Thyroid gland (tissue), 4 donors: ENCODE results near the gene TTF2. TPM values are rescaled to one million over a fixed set of nuclear protein-coding genes. Genes with fewer than 3 reads are reported as not detected.
"Not testable (repeated sequence)": the region's sequence is repeated elsewhere in the genome, so short reads cannot be mapped to it uniquely, and the experiment has no call there.

Experiments
- DNase-seq, 2 donors: peaks; one replicate each; pipeline ENCODE4 v3.0.0-alpha.2; 2019
- H3K27ac ChIP-seq, 3 donors: fragments of 200-600 bp; sonication (generic); 1 replicate in 2 of 3; 2 replicates in 1 of 3; pipeline ENCODE4 v1.5.1; 2016 to 2019; ENCODE audit warnings: mild to moderate bottlenecking in 1 of 3, moderate library complexity in 1 of 3
- H3K27me3 ChIP-seq: fragments of 200-600 bp; sonication (generic); one replicate; pipeline ENCODE4 v1.5.1; 2019
- H3K36me3 ChIP-seq, 2 donors: fragments of 200-600 bp; sonication (generic); one replicate each; pipeline ENCODE4 v1.5.1; 2016 to 2019
- H3K4me1 ChIP-seq, 2 donors: fragments of 200-600 bp; sonication (generic); one replicate each; pipeline ENCODE4 v1.5.1; 2017 to 2019
- H3K4me3 ChIP-seq, 3 donors: fragments of 200-600 bp; sonication (generic); replicated peaks in 1 of 3; 1 replicate in 2 of 3; 2 replicates in 1 of 3; pipeline ENCODE4 v1.5.1; 2016; ENCODE audit warnings: mild to moderate bottlenecking in 1 of 3
- H3K9me3 ChIP-seq: fragments of 200-600 bp; sonication (generic); one replicate; pipeline ENCODE4 v1.5.1; 2017
- POLR2A ChIP-seq, 2 donors: fragments of 450-650 bp; IDR thresholded peaks; one replicate each; pipeline ENCODE4 v1.6.1; 2017; ENCODE audit warnings: antibody characterized with exemption in 2 of 2, mild to moderate bottlenecking in 2 of 2, moderate library complexity in 1 of 2
- WGBS, 2 donors: methylation state at CpG; one replicate each; pipeline ENCODE4 v1.1.5; 2017; 5-methylcytosine and 5-hydroxymethylcytosine counted together
- intact Hi-C: fragments of 100-400 bp; cut with DNase I; formaldehyde crosslinking; loops from one replicate; pipeline ENCODE4 v1.15.1; 2023
- total RNA-seq, 4 donors: library from RNA; depleted of rRNA; stranded (reverse); fragments of >200 nt; gene quantifications; one replicate each; pipeline ENCODE4 v1.2.3, GENCODE V29; 2016
- TF ChIP-seq, protein P1 (sequence below), 6 experiments: fragments of 200-600 bp in 3 of 6; fragments of 450-650 bp in 3 of 6; sonication (generic) in 3 of 6; IDR thresholded peaks; one replicate each; pipeline ENCODE4 v1.5.1; 2016 to 2019; ENCODE audit warnings: antibody characterized with exemption in 6 of 6, mild to moderate bottlenecking in 2 of 6, inconsistent platforms in 1 of 6, moderate library complexity in 1 of 6

Gene TTF2
- total RNA-seq, 4 donors from 2014 or later = 6.0 to 32.3 (median 17.2) TPM

DNA sequence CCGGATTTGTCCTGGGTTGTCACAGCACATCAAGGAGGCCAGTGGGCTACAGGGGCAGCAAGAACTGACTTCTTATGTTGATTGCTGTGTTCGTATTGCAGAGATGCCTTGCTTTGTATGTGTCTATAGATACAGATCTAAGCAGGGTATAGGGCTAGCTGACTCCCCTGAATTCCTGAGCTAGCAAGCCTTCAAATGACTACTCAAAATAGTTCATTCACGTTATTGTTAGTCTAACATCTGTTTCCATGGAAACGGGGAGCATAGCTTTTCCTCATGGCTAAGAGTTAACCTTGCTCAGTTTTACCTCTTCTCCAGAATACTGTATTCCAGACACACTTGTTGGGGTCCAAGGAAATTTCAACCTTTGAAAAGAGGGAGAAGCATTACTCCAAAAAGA is 37.3 kb downstream of the TTF2 start:
- no peaks in the 10 kb centered on the region for H3K27me3 ChIP-seq
- no peak overlapping the region for H3K4me3 ChIP-seq
- TF ChIP-seq, protein P1, sequence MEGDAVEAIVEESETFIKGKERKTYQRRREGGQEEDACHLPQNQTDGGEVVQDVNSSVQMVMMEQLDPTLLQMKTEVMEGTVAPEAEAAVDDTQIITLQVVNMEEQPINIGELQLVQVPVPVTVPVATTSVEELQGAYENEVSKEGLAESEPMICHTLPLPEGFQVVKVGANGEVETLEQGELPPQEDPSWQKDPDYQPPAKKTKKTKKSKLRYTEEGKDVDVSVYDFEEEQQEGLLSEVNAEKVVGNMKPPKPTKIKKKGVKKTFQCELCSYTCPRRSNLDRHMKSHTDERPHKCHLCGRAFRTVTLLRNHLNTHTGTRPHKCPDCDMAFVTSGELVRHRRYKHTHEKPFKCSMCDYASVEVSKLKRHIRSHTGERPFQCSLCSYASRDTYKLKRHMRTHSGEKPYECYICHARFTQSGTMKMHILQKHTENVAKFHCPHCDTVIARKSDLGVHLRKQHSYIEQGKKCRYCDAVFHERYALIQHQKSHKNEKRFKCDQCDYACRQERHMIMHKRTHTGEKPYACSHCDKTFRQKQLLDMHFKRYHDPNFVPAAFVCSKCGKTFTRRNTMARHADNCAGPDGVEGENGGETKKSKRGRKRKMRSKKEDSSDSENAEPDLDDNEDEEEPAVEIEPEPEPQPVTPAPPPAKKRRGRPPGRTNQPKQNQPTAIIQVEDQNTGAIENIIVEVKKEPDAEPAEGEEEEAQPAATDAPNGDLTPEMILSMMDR (IDR thresholded peaks at IDR 0.05) = no peak
- no peak for TF ChIP-seq POLR2A (IDR thresholded peaks at IDR 0.05)
- DNase-seq = no peak
- H3K4me1 ChIP-seq = peaks cover 33 to 40% of the 10 kb centered on the region in 2 donors
- intact Hi-C loops = no loop called here
- 81% methylated on average over 4 of the region's 4 CpGs for WGBS, 2 donors
- H3K27ac ChIP-seq = no peak overlapping the region
- no peaks in the 10 kb centered on the region for H3K36me3 ChIP-seq
- no peaks in the 10 kb centered on the region for H3K9me3 ChIP-seq

DNA sequence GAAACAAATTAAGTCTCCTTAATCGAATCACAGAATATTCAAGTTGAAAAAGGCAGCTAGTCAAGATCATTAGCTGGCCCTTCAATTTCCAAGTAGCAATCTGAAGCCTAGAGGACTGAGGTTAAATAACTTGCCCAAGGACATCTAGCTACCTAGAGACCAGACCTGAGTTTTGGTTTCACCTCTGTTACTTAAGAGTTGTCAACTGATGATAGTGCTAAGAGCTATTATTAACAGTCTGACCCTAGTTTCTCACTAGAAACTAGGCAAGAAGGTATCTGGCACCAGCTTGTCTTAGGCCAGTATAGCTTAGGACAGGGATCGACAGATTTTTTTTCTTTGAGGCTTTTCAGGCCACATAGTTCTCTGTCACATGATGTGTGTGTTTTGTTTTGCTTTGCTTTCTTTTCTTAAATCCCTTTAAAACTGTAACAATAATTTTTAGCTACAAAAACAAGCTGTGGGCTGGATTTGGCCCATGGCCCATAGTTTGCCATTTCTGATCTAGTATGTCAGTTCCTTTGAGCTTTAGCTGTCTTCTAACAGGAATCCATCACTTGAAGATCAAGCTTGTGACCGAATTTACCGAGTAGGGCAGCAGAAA is 38.3 kb downstream of the TTF2 start:
- no peaks in the 10 kb centered on the region for H3K9me3 ChIP-seq
- no peak overlapping the region for H3K4me3 ChIP-seq
- peaks cover 24 to 30% of the 10 kb centered on the region in 2 donors for H3K4me1 ChIP-seq
- no peak overlapping the region for H3K27ac ChIP-seq
- TF ChIP-seq, protein P1 (IDR thresholded peaks at IDR 0.05) = no peak
- TF ChIP-seq POLR2A (IDR thresholded peaks at IDR 0.05) = no peak
- H3K36me3 ChIP-seq = no peaks in the 10 kb centered on the region
- intact Hi-C loops = no loop called here
- H3K27me3 ChIP-seq = no peaks in the 10 kb centered on the region
- 84 to 89% methylated on average over 4 of the region's 4 CpGs for WGBS, 2 donors
- DNase-seq = no peak

DNA sequence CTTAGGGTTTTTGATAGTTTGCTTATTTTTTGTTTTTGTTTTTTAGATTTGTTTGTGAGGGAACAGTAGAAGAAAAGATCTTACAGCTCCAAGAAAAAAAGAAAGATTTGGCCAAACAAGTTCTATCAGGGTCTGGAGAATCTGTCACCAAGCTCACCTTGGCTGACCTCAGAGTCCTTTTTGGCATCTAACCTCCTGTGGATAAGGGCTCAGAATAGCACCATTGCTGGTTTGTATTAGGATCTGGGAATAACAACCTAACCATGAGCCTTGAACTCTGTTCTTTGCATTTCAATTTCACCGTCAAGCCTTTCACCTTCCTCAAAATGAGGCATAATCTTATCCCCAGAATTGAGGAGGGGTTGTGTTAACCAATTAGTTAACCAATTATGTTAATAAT is 41.2 kb downstream of the TTF2 start:
- Histone ChIP-seq H3K27me3 (no peaks in the 10 kb centered on the region), H3K9me3 (no peaks in the 10 kb centered on the region), H3K27ac (no peak overlapping the region), H3K4me1 (peaks cover 8 to 10% of the 10 kb centered on the region in 2 donors), H3K36me3 (no peaks in the 10 kb centered on the region), H3K4me3 (no peak overlapping the region)
- TF ChIP-seq POLR2A (IDR thresholded peaks at IDR 0.05) = no peak
- TF ChIP-seq, protein P1 (IDR thresholded peaks at IDR 0.05) = no peak
- 98% methylated on average over 1 of the region's 1 CpG for WGBS, 2 donors
- no peak for DNase-seq
- intact Hi-C loops = no loop called here

DNA sequence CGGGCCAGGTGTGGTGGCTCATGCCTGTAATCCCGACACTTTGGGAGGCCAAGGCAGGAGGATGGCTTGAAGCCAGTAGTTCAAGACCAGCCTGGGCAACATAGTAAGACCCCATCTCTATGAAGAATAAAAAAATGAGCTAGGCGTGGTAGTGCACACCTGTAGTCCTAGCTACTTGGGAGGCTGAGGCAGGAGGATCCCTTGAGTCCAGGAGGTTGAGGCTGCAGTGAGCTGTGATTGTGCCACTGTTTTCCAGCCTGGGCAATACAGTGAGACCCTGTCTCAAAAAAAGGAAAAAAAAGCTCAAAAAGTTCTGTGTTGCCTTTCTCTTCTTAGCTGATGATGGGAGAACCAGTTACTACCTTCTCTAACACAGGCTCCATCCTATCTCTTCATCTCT is 41.7 kb downstream of the TTF2 start:
- WGBS, 2 donors = 93 to 95% methylated on average over 3 of the region's 3 CpGs
- H3K36me3 ChIP-seq, H3K27me3 ChIP-seq, H3K27ac ChIP-seq, H3K4me3 ChIP-seq, intact Hi-C loops, H3K9me3 ChIP-seq, DNase-seq: not testable (repeated sequence)
- peaks cover 8 to 11% of the 10 kb centered on the region in 2 donors for H3K4me1 ChIP-seq

DNA sequence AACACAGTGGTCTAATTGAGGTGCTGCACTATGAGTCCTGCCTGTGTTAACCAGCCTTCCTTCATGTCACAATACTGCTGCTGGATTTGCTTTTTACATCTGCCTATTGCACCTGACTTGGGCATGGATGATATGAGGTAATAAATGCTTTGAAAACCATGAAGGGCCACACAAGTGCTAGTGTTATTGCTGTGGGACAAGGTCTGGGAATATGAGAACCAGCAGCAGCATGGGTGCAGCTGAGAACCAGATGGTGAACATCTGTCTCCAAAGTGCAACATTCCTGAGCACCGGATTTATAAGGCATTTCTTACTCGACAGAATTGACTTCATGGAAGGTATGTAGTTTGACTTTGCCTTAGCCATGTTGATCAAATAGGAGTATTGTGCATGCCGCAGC is 44.9 kb downstream of the TTF2 start:
- Histone ChIP-seq H3K9me3 (no peaks in the 10 kb centered on the region), H3K4me3 (no peak overlapping the region), H3K36me3 (no peaks in the 10 kb centered on the region), H3K4me1 (peaks cover 0 to 6% of the 10 kb centered on the region in 2 donors), H3K27ac (no peak overlapping the region), H3K27me3 (no peaks in the 10 kb centered on the region)
- DNase-seq = no peak
- WGBS, 2 donors = 91 to 92% methylated on average over 3 of the region's 3 CpGs
- TF ChIP-seq POLR2A (IDR thresholded peaks at IDR 0.05) = no peak
- TF ChIP-seq, protein P1 (IDR thresholded peaks at IDR 0.05) = no peak
- intact Hi-C loops = no loop called here
